SK-N-SH (cell line): ENCODE measurements around the gene JAKMIP3. TPM values are rescaled to one million over a fixed set of nuclear protein-coding genes. Genes with fewer than 3 reads are reported as not detected.

ENCODE experiments used
- CTCF ChIA-PET: fragments of 300-600, 350-600 bp; formaldehyde crosslinking; extraction: SDS; loops from one replicate; lab custom pipeline; 2021; lab: Yijun Ruan, JAX
- POLR2A ChIA-PET: fragments of 350-600 bp; sonication (Branson Sonifier 250); formaldehyde crosslinking; extraction: SDS; loops from one replicate; lab custom pipeline; 2020; ENCODE audit warnings: antibody characterized with exemption, inconsistent platforms; lab: Yijun Ruan, JAX
- DNase-seq: peaks from one replicate; pipeline ENCODE4 v3.0.0; 2012
- H2AFZ ChIP-seq: fragments of 200-600 bp; sonication (generic); 2 replicates; pipeline ENCODE4 v1.8.1; 2016; ENCODE audit warnings: antibody characterized with exemption, mild to moderate bottlenecking, low read depth
- H3F3A ChIP-seq: fragments of 200-600 bp; sonication (generic); replicated peaks from 2 replicates; pipeline ENCODE3; 2016; ENCODE audit warnings: antibody characterized with exemption, mild to moderate bottlenecking; ENCODE audit not compliant: insufficient read depth
- H3K27ac ChIP-seq, 2 experiments: fragments of 200-500 bp in 1 of 2; fragments of 200-600 bp in 1 of 2; sonication (Bioruptor generic) in 1 of 2; sonication (generic), shearing (Covaris generic) in 1 of 2; 2 replicates each; pipeline versions ENCODE4 v1.5.1 to v1.6.1; 2014 to 2016; ENCODE audit warnings: low read depth in 2 of 2, inconsistent platforms in 1 of 2, low read length in 1 of 2, mild to moderate bottlenecking in 1 of 2, mixed read lengths in 1 of 2
- H3K27me3 ChIP-seq: fragments of 200-600 bp; sonication (generic), shearing (Covaris generic); 2 replicates; pipeline ENCODE4 v1.6.1; 2016; ENCODE audit warnings: mixed run types; ENCODE audit not compliant: insufficient read depth
- H3K36me3 ChIP-seq, 2 experiments: fragments of 200-500 bp in 1 of 2; fragments of 200-600 bp in 1 of 2; sonication (Bioruptor generic) in 1 of 2; sonication (generic) in 1 of 2; replicated peaks in 1 of 2; 2 replicates each; pipeline versions ENCODE3 to v1.5.1; 2014 to 2016; ENCODE audit warnings: low read length in 1 of 2, mild to moderate bottlenecking in 1 of 2; ENCODE audit not compliant: insufficient read depth in 2 of 2, control insufficient read depth in 1 of 2
- H3K4me1 ChIP-seq, 2 experiments: fragments of 200-500 bp in 1 of 2; fragments of 200-600 bp in 1 of 2; sonication (Bioruptor generic) in 1 of 2; sonication (generic), shearing (Covaris generic) in 1 of 2; 2 replicates each; pipeline versions ENCODE4 v1.5.1 to v1.6.1; 2014 to 2016; ENCODE audit warnings: low read depth in 1 of 2, low read length in 1 of 2, mixed run types in 1 of 2; ENCODE audit not compliant: insufficient read depth in 2 of 2, control insufficient read depth in 1 of 2
- H3K4me2 ChIP-seq: fragments of 200-600 bp; sonication (generic), shearing (Covaris generic); 2 replicates; pipeline ENCODE4 v1.6.1; 2017; ENCODE audit warnings: mixed run types
- H3K4me3 ChIP-seq, 2 experiments: fragments of 200-500 bp in 1 of 2; fragments of 200-600 bp in 1 of 2; sonication (Bioruptor generic) in 1 of 2; sonication (generic), shearing (Covaris generic) in 1 of 2; 2 replicates each; pipeline versions ENCODE4 v1.5.1 to v1.8.1; 2014 to 2016; ENCODE audit warnings: low read depth in 2 of 2, inconsistent platforms in 1 of 2, low read length in 1 of 2, mild to moderate bottlenecking in 1 of 2, mixed read lengths in 1 of 2, moderate library complexity in 1 of 2
- H3K79me2 ChIP-seq: fragments of 200-600 bp; sonication (generic); 2 replicates; pipeline ENCODE4 v1.8.1; 2017; ENCODE audit warnings: mild to moderate bottlenecking; ENCODE audit not compliant: insufficient read depth
- H3K9ac ChIP-seq: fragments of 200-600 bp; sonication (generic); 2 replicates; pipeline ENCODE4 v1.6.1; 2017; ENCODE audit warnings: mixed run types
- H3K9me2 ChIP-seq: fragments of 200-600 bp; sonication (generic); 2 replicates; pipeline ENCODE4 v1.6.1; 2017; ENCODE audit warnings: mixed run types
- H3K9me3 ChIP-seq: fragments of 200-600 bp; sonication (generic); 2 replicates; pipeline ENCODE4 v1.6.1; 2017; ENCODE audit warnings: mixed run types, mild to moderate bottlenecking, moderate library complexity
- H4K20me1 ChIP-seq: fragments of 200-600 bp; sonication (generic); 2 replicates; pipeline ENCODE4 v1.6.1; 2017; ENCODE audit warnings: mild to moderate bottlenecking, mixed run types; ENCODE audit not compliant: insufficient read depth
- CHD2 ChIP-seq: fragments of 150-350 bp; IDR thresholded peaks from 2 replicates; pipeline ENCODE4 v1.6.1; 2018; ENCODE audit warnings: low read length; ENCODE audit not compliant: partially characterized antibody
- CTCF ChIP-seq: fragments of 200-600 bp; sonication (generic); IDR thresholded peaks from 2 replicates; pipeline ENCODE4 v1.6.1; 2017; ENCODE audit warnings: antibody characterized with exemption, mild to moderate bottlenecking, moderate library complexity
- EP300 ChIP-seq, 2 experiments: IDR thresholded peaks; 2 replicates each; pipeline versions ENCODE4 v1.4.0 to v1.6.1; 2012; ENCODE audit warnings: borderline replicate concordance in 1 of 2, low read depth in 1 of 2, low read length in 1 of 2
- FOSL2 ChIP-seq: IDR thresholded peaks from 2 replicates; pipeline ENCODE4 v1.4.0; 2012; ENCODE audit warnings: low read depth, mild to moderate bottlenecking, moderate library complexity, borderline replicate concordance
- GABPA ChIP-seq: IDR thresholded peaks from 2 replicates; pipeline ENCODE4 v1.4.0; 2012; ENCODE audit warnings: low read depth, mild to moderate bottlenecking
- GATA2 ChIP-seq: sonication (generic); formaldehyde crosslinking; IDR thresholded peaks from 2 replicates; pipeline ENCODE4 v1.5.0; 2020; ENCODE audit warnings: mild to moderate bottlenecking, missing genetic modification reagents
- POLR2AphosphoS5 ChIP-seq: IDR thresholded peaks from 2 replicates; pipeline ENCODE4 v1.6.1; 2012; ENCODE audit warnings: low read depth, low read length
- RCOR1 ChIP-seq: fragments of 150-350 bp; IDR thresholded peaks from 2 replicates; pipeline ENCODE4 v1.6.1; 2017; ENCODE audit warnings: antibody characterized with exemption, low read length
- REST ChIP-seq: IDR thresholded peaks from 2 replicates; pipeline ENCODE4 v1.6.1; 2012; ENCODE audit warnings: mild to moderate bottlenecking, low read depth, low read length, moderate library complexity
- RFX5 ChIP-seq: IDR thresholded peaks from 2 replicates; pipeline ENCODE4 v1.6.1; 2012; ENCODE audit warnings: mild to moderate bottlenecking, improper control_type of control experiment, low read length
- SIN3A ChIP-seq: IDR thresholded peaks from 2 replicates; pipeline ENCODE4 v1.6.1; 2012; ENCODE audit warnings: low read depth, mild to moderate bottlenecking, low read length, moderate library complexity, borderline replicate concordance
- TCF12 ChIP-seq: IDR thresholded peaks from 2 replicates; pipeline ENCODE4 v1.4.0; 2012
- USF2 ChIP-seq: fragments of 150-350 bp; IDR thresholded peaks from 2 replicates; pipeline ENCODE4 v1.6.1; 2017; ENCODE audit warnings: antibody characterized with exemption, low read length, low read depth, borderline replicate concordance
- ZBTB33 ChIP-seq: IDR thresholded peaks from 2 replicates; pipeline ENCODE4 v1.4.0; 2012; ENCODE audit warnings: low read depth, borderline replicate concordance
- WGBS: methylation state at CpG from one replicate; pipeline ENCODE4 v1.1.6; 2017; ENCODE audit warnings: low lambda C conversion rate; 5-methylcytosine and 5-hydroxymethylcytosine counted together
- polyA plus RNA-seq, 3 experiments: library from polyadenylated mRNA; depleted of rRNA; stranded (reverse); fragments of >200 nt; gene quantifications; 2 replicates each; pipeline ENCODE4 v1.2.3, GENCODE V29; 2012

Gene JAKMIP3
- polyA plus RNA-seq, 1 of the 3 experiments (the other 2 are of a cell fraction) = 0.02 TPM

DNA sequence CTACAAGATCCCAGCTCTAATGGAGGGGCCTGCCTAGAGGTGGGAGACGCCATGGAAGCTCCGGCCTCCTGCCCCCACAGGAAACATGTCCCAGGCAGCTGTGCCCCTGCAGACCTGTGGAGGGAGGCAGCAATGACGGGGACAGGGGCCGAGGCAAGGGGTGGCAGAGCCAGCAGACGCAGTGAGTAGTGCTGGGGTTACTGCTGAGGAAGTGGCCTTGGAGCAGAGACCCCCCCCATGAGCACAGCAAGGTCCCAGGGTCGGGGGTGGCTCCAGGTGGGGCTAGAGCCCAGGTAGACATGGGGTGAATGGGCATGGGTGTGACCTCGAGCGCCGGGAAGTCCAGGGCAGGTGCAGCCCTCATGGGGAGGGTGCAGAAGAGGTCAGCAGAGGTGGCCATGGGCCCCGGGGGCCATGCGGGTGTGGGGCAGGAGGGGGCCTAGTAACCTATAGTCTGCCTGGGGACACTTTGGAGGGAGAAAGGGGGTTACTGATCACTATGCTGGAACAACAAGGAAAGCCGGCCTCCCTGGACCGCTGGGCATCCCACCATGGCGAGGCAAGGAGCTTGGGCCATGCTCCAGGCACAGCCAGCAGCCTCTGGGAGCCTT lies 45.5 kb downstream of the JAKMIP3 start:
- Histone ChIP-seq H3K27ac (no peak overlapping the region), H3K79me2 (no peaks in the 10 kb centered on the region), H3K9me3 (no peaks in the 10 kb centered on the region), H3F3A (no peaks in the 10 kb centered on the region), H2AFZ (no peak overlapping the region), H4K20me1 (no peaks in the 10 kb centered on the region), H3K4me3 (no peak overlapping the region), H3K36me3 (no peaks in the 10 kb centered on the region), H3K9me2 (no peaks in the 10 kb centered on the region)
- CTCF ChIA-PET = interaction anchor here (3.1 kb wide), 1 partner anchor 31 kb away, joined by 16 read pairs; no protein-coding TSS in a partner anchor
- 58% methylated on average over 7 of the region's 14 CpGs for WGBS
- POLR2A ChIA-PET = no interaction called here
- TF ChIP-seq TCF12 (no peak), FOSL2 (no peak), USF2 (no peak), GABPA (no peak), RFX5 (no peak), REST (no peak), CHD2 (no peak), POLR2AphosphoS5 (no peak), GATA2 (CRISPR knock-in tag) (no peak), SIN3A (no peak), ZBTB33 (no peak), RCOR1 (no peak), CTCF (no peak), EP300 (IDR thresholded peaks at IDR 0.05; ENCODE audit: borderline replicate concordance in 1 of 2, low read depth in 1 of 2, low read length in 1 of 2) (no peak)
- TF ChIP-seq, all 33 proteins: peak for 0
- H3K27me3 ChIP-seq = no peaks in the 10 kb centered on the region
- H3K4me1 ChIP-seq = no peaks in the 10 kb centered on the region
- no peak overlapping the region for H3K4me2 ChIP-seq
- DNase-seq = no peak
- H3K9ac ChIP-seq = no peak overlapping the region
